WERI-Rb-1 (cell line): ENCODE measurements around the gene ABCF2.

Source experiments
- DNase-seq: peaks from one replicate; pipeline ENCODE4 v3.0.0-alpha.2; 2020
- H3K27ac ChIP-seq: fragments of 250-450 bp; sonication (Bioruptor Pico); 2 replicates; pipeline ENCODE4 v1.5.1; 2020; ENCODE audit warnings: mild to moderate bottlenecking, moderate library complexity
- H3K27me3 ChIP-seq: fragments of 250-450 bp; sonication (Bioruptor Pico); 2 replicates; pipeline ENCODE4 v1.5.1; 2021; ENCODE audit warnings: mild to moderate bottlenecking, low read depth, moderate library complexity; ENCODE audit not compliant: insufficient read depth, severe bottlenecking
- H3K36me3 ChIP-seq: fragments of 250-450 bp; sonication (Bioruptor Pico); 2 replicates; pipeline ENCODE4 v1.5.1; 2020; ENCODE audit warnings: mild to moderate bottlenecking, moderate library complexity
- H3K4me3 ChIP-seq: 2 replicates; pipeline ENCODE4 v1.5.1; 2011; ENCODE audit warnings: low read depth, mild to moderate bottlenecking, control low read depth, low read length
- H3K9me3 ChIP-seq: fragments of 250-450 bp; sonication (Bioruptor Pico); 2 replicates; pipeline ENCODE4 v1.5.1; 2021; ENCODE audit warnings: mild to moderate bottlenecking, moderate library complexity; ENCODE audit not compliant: severe bottlenecking
- TF ChIP-seq, protein P1 (sequence below): IDR thresholded peaks from 2 replicates; pipeline ENCODE4 v1.5.1; 2011; ENCODE audit warnings: low read depth, mild to moderate bottlenecking, control low read depth, inconsistent platforms, low read length

ABCF2 gene

DNA sequence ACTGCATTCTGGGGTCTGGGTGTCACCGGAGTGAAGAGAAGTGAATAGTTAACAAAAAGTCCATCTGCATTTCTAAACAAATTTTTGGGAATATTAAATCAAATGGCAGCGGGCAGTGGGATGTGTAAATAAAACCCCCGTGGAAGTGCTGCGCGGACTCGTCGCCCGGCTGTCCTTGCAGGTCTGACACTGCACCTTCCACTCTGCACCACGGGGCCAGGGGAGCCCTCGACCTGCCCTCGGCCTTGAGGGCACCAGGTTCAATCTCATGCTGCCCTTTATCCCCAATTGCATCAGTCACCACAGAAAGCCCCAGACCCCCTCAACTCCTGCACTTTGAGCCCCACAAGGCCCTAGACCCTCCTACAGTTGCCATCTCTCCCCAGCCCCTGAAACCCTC, 27.8 kb upstream of the ABCF2 start:
- TF ChIP-seq, protein P1, sequence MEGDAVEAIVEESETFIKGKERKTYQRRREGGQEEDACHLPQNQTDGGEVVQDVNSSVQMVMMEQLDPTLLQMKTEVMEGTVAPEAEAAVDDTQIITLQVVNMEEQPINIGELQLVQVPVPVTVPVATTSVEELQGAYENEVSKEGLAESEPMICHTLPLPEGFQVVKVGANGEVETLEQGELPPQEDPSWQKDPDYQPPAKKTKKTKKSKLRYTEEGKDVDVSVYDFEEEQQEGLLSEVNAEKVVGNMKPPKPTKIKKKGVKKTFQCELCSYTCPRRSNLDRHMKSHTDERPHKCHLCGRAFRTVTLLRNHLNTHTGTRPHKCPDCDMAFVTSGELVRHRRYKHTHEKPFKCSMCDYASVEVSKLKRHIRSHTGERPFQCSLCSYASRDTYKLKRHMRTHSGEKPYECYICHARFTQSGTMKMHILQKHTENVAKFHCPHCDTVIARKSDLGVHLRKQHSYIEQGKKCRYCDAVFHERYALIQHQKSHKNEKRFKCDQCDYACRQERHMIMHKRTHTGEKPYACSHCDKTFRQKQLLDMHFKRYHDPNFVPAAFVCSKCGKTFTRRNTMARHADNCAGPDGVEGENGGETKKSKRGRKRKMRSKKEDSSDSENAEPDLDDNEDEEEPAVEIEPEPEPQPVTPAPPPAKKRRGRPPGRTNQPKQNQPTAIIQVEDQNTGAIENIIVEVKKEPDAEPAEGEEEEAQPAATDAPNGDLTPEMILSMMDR = no peak
- DNase-seq = no peak
- H3K4me3 ChIP-seq = no peak overlapping the region
- no peaks in the 10 kb centered on the region for H3K9me3 ChIP-seq
- no peaks in the 10 kb centered on the region for H3K36me3 ChIP-seq
- no peak overlapping the region for H3K27ac ChIP-seq
- H3K27me3 ChIP-seq = no peaks in the 10 kb centered on the region

DNA sequence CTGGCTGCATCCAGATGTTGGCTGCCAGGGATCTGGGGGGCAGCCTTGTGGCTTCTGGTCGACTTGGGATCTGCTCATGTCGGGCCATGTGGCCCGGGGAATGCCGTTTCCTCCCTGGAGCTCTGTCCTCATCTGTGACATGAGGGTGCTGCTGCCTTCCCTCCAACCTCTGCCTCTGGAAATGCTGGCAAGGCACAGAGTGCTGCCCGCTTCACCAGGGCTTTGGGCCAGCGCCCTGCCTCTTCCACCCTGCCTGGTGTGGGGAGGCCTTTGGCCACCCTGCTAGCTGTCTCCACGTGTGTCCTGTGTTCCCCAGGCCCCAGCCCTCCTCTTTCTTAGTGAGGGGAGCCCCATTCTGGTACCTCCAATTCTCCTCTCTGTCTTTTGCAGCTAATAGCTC, 27.3 kb upstream of the ABCF2 start:
- H3K27ac ChIP-seq = no peak overlapping the region
- H3K9me3 ChIP-seq = no peaks in the 10 kb centered on the region
- TF ChIP-seq, protein P1 = no peak
- no peaks in the 10 kb centered on the region for H3K27me3 ChIP-seq
- H3K36me3 ChIP-seq = no peaks in the 10 kb centered on the region
- DNase-seq = no peak
- H3K4me3 ChIP-seq = no peak overlapping the region

DNA sequence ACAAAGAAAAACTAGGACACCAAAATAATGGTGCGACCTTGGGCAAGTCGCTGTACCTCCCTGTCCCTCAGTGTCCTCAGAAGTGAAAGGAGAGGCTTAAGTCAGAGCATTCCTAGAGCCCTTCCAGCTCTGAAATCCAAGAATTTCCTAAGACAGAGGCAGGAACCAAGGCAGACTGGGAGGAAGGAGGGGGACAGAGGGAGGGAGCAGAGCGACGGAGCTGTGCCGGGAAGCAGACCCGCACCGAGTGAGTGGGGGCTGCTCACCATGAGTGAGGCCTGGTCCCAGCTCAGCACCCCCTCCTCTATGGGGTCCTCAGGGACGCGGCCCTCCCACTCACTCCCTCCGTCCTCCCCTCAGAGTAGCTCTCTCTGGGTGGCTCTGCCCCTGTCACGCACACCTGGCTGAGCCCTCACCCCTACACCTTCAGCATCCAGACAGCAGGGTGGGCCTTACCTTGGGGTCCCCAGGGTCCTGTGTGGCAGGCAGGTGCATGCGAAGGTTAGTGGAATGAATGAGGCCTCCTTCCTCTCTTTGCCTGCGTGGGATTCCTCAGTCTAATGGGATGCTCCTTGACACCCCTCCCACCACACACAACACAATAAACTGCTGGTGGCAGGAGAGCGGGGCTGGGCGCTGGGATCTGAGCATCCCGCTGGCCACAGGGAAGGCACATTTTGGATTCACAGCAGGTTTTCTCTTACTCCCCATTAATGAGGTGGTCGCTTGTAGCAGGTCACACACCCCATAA, 26.1 kb upstream of the ABCF2 start:
- Histone ChIP-seq H3K36me3 (no peaks in the 10 kb centered on the region), H3K27ac (no peak overlapping the region; the same call in 1 of the 2 replicates), H3K9me3 (no peaks in the 10 kb centered on the region), H3K27me3 (no peaks in the 10 kb centered on the region), H3K4me3 (no peak overlapping the region)
- TF ChIP-seq, protein P1 = no peak
- DNase-seq = no peak

DNA sequence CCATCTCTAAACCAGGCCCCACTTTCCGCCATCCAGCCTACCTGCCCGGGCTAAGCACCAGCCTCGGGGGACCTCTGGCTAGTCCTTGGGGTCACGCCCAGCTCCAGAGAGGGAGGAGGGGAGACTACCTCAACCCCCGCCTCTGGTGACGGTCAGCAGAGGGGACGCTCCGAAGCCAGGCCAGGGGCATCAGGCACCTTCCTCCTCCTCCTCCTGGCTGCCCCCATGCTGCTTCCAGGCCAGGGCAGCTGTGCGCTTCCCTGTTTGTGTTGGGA, 25.5 kb upstream of the ABCF2 start:
- DNase-seq = no peak
- no peaks in the 10 kb centered on the region for H3K36me3 ChIP-seq
- no peaks in the 10 kb centered on the region for H3K9me3 ChIP-seq
- TF ChIP-seq, protein P1 = no peak
- H3K27me3 ChIP-seq = no peaks in the 10 kb centered on the region
- peak overlapping the region; percentile 79 for H3K4me3 ChIP-seq
- H3K27ac ChIP-seq = peak overlapping the region; percentile 84

DNA sequence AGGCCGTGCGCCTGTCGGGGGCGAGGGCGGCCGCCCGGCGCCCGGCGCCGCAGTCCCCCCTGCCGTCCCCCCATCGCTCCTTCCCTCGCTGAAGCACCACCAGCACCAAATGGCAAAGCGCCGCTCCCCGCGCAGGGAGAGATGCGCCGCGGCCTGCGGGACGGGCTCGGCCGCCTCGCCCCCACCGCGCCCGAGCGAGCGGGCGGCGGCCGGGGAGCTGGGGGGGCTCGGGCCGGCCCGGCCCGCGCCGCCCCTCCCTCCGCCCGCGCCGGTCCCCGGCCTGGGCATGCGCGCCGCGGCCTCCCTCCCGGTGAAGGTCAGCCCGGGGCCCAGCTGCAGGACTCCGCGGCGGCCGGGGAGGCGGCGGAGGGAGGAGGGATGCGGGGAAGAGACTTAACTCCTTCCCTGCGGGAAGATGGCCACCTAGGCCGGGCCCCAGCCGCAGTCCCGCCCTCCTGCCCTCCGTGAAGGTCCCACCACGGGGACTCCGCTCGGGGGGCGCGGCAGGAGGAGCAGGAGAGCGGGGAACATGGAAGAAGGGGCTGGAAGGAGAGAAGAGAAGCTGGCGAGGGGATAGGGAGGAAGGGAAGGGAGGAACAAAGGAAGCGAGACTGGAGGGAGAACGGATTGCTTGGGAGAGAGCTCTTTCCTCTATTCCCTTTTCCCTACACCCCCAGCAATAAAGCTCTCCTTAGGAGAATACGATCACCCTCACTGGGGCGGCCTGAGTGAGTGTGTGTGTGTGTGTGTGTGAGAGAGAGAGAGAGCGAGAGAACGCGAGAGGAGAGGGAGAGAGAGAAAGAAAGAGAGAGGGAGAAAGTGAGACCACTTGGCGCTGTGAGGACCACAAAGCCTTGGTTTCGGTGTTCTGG, 24.9 kb upstream of the ABCF2 start:
- Histone ChIP-seq H3K36me3 (no peaks in the 10 kb centered on the region), H3K27me3 (no peaks in the 10 kb centered on the region), H3K4me3 (peak overlapping the region; percentile 79), H3K27ac (peak overlapping the region; percentile 84), H3K9me3 (no peaks in the 10 kb centered on the region)
- DNase-seq = peak; percentile 85
- TF ChIP-seq, protein P1 = no peak
